B cell (primary cell): ENCODE data around the gene OASL. TPM values are rescaled to one million over a fixed set of nuclear protein-coding genes. Genes with fewer than 3 reads are reported as not detected.

Source experiments
- ATAC-seq: fragments of 200-7000 bp; cut with Tn5 transposase; one replicate; pipeline ENCODE4 v1.10.0; 2021; ENCODE audit warnings: low read depth, mild to moderate bottlenecking, moderate number of reproducible peaks, moderate library complexity
- CTCF ChIA-PET: fragments of 350-600 bp; sonication (Branson Sonifier 250); formaldehyde crosslinking; loops from one replicate; lab custom pipeline; 2021; ENCODE audit warnings: antibody characterized with exemption, inconsistent platforms; lab: Charles Lee
- POLR2A ChIA-PET: fragments of 350-600 bp; sonication (Branson Sonifier 250); formaldehyde crosslinking; loops from one replicate; lab custom pipeline; 2021; ENCODE audit warnings: antibody characterized with exemption; lab: Charles Lee
- DNase-seq: peaks from one replicate; pipeline ENCODE4 v3.0.0; 2013
- H2AFZ ChIP-seq: 2 replicates; pipeline ENCODE4 v1.6.1; 2012; ENCODE audit warnings: mild to moderate bottlenecking, low read depth, low read length; ENCODE audit not compliant: insufficient read depth, poor library complexity, severe bottlenecking
- H3K27ac ChIP-seq, 2 donors: 1 replicate in 1 of 2; 2 replicates in 1 of 2; pipeline ENCODE4 v1.5.1; 2012 to 2013; ENCODE audit warnings: low read length in 2 of 2, mild to moderate bottlenecking in 2 of 2, moderate library complexity in 1 of 2
- H3K27me3 ChIP-seq, 4 experiments: fragments of 200-600 bp in 1 of 4; sonication (generic) in 1 of 4; replicated peaks in 1 of 4; 1 replicate in 2 of 4; 2 replicates in 2 of 4; pipeline versions ENCODE4 v1.6.1 to v1.7.0; 2013 to 2016; ENCODE audit warnings: low read length in 3 of 4, mild to moderate bottlenecking in 2 of 4, mixed read lengths in 1 of 4, moderate library complexity in 1 of 4; ENCODE audit not compliant: insufficient read depth in 4 of 4, control insufficient read depth in 3 of 4; ENCODE audit errors: control extremely low read depth in 1 of 4
- H3K36me3 ChIP-seq, 2 experiments: replicated peaks in 1 of 2; 1 replicate in 1 of 2; 2 replicates in 1 of 2; pipeline versions ENCODE4 v1.6.1 to v1.7.1; 2013; ENCODE audit warnings: low read length in 1 of 2; ENCODE audit not compliant: insufficient read depth in 2 of 2, control insufficient read depth in 1 of 2; ENCODE audit errors: control extremely low read depth in 1 of 2, extremely low read depth in 1 of 2
- H3K4me1 ChIP-seq, 2 donors: fragments of 200-600 bp in 1 of 2; sonication (generic) in 1 of 2; 1 replicate in 1 of 2; 2 replicates in 1 of 2; pipeline versions ENCODE4 v1.5.1 to v1.6.1; 2013 to 2017; ENCODE audit warnings: low read length in 2 of 2; ENCODE audit not compliant: control insufficient read depth in 2 of 2, insufficient read depth in 2 of 2
- H3K4me2 ChIP-seq: replicated peaks from 2 replicates; pipeline ENCODE3; 2012; ENCODE audit warnings: mild to moderate bottlenecking, low read depth, low read length; ENCODE audit not compliant: poor library complexity, severe bottlenecking
- H3K4me3 ChIP-seq, 5 experiments: fragments of 200-600 bp in 1 of 5; sonication (generic) in 1 of 5; 1 replicate in 3 of 5; 2 replicates in 2 of 5; pipeline versions ENCODE4 v1.5.1 to v1.7.0; 2011 to 2016; ENCODE audit warnings: low read length in 4 of 5, mild to moderate bottlenecking in 4 of 5, low read depth in 2 of 5, control low read depth in 1 of 5, moderate library complexity in 1 of 5; ENCODE audit not compliant: insufficient read depth in 1 of 5; ENCODE audit errors: control extremely low read depth in 1 of 5, extremely low read depth in 1 of 5
- H3K79me2 ChIP-seq: fragments of 200-600 bp; sonication (generic); one replicate; pipeline ENCODE4 v1.6.0; 2016; ENCODE audit warnings: low read length; ENCODE audit not compliant: control insufficient read depth, insufficient read depth
- H3K9ac ChIP-seq: fragments of 200-600 bp; sonication (generic); 2 replicates; pipeline ENCODE4 v1.6.1; 2017; ENCODE audit warnings: mild to moderate bottlenecking, low read length, moderate library complexity
- H3K9me3 ChIP-seq, 3 donors: one replicate each; pipeline versions ENCODE4 v1.6.1 to v1.7.1; 2013; ENCODE audit warnings: low read length in 2 of 3; ENCODE audit not compliant: control insufficient read depth in 2 of 3, insufficient read depth in 1 of 3; ENCODE audit errors: control extremely low read depth in 1 of 3
- H4K20me1 ChIP-seq: 2 replicates; pipeline ENCODE4 v1.6.0; 2012; ENCODE audit warnings: mild to moderate bottlenecking, low read length; ENCODE audit not compliant: insufficient read depth, control insufficient read depth, poor library complexity, severe bottlenecking
- H3K27ac Mint-ChIP-seq: one replicate; pipeline ENCODE4 v1.8.0; 2021; ENCODE audit warnings: mixed read lengths
- H3K27me3 Mint-ChIP-seq: one replicate; pipeline ENCODE4 v1.8.0; 2021; ENCODE audit warnings: mixed read lengths
- H3K4me1 Mint-ChIP-seq: one replicate; pipeline ENCODE4 v1.8.0; 2021; ENCODE audit warnings: mixed read lengths
- H3K4me3 Mint-ChIP-seq: one replicate; pipeline ENCODE4 v1.8.0; 2021; ENCODE audit warnings: mixed read lengths
- H3K9me3 Mint-ChIP-seq: one replicate; pipeline ENCODE4 v1.8.0; 2022; ENCODE audit warnings: mixed read lengths; ENCODE audit not compliant: insufficient read depth
- CTCF ChIP-seq: fragments of 200-600 bp; IDR thresholded peaks from one replicate; pipeline ENCODE4 v1.8.0; 2022; ENCODE audit warnings: antibody characterized with exemption, mild to moderate bottlenecking
- EZH2 ChIP-seq: IDR thresholded peaks from 2 replicates; pipeline ENCODE4 v1.6.1; 2012; ENCODE audit warnings: borderline replicate concordance, low read depth, mild to moderate bottlenecking, moderate library complexity, low read length; ENCODE audit not compliant: insufficient read depth, poor library complexity, severe bottlenecking
- WGBS: methylation state at CpG from one replicate; pipeline ENCODE4 v1.1.5; 2013; ENCODE audit warnings: missing lambda C conversion rate; ENCODE audit not compliant: insufficient coverage; 5-methylcytosine and 5-hydroxymethylcytosine counted together
- intact Hi-C: fragments of 100-400 bp; cut with micrococcal nuclease; formaldehyde crosslinking; loops from one replicate; pipeline ENCODE4 v1.10.0; 2022
- polyA plus RNA-seq: library from polyadenylated mRNA; depleted of rRNA; stranded (reverse); fragments of >200 nt; gene quantifications from 2 replicates; pipeline ENCODE4 v1.2.3, GENCODE V29; 2012
- total RNA-seq, 2 donors: library from RNA; stranded (reverse); fragments of 120-200 nt in 1 of 2; gene quantifications; 1 replicate in 1 of 2; 2 replicates in 1 of 2; pipeline versions ENCODE4 v1.2.3 to v1.2.4, GENCODE V29; 2013 to 2022

Gene OASL
- total and polyA plus RNA-seq, 2 donors (not counting 1 experiment from before 2014, with no cell fraction given) = 0.18 to 1.1 TPM

DNA sequence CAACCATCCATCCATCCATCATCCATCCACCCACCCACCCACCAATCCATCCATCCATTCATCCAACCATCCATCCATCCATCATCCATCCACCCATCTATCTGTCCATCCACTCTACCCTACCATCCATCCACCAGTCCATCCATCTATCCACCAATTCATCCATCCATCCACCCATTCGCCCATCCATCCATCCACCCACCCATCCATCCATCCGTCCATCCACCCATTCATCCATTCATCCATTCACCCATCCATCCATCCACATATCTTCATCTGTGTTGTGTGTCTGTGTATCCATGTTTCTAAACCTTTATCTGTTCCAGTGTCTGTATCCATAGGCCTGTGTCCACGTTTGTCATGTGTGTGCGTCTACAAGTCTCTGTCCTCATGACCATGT lies 50.8 kb downstream of the OASL start:
- DNase-seq = no peak
- ChIA-PET CTCF (no interaction called here), POLR2A (no interaction called here)
- ATAC-seq = no peak
- Histone ChIP-seq H3K36me3 (no peaks in the 10 kb centered on the region), H3K27ac (no peak overlapping the region), H3K27me3 (no peaks in the 10 kb centered on the region), H2AFZ (no peak overlapping the region), H3K4me1 (no peaks in the 10 kb centered on the region), H4K20me1 (no peaks in the 10 kb centered on the region), H3K4me2 (no peak overlapping the region), H3K9ac (no peak overlapping the region), H3K4me3 (no peak overlapping the region), H3K79me2 (no peaks in the 10 kb centered on the region), H3K9me3 (no peaks in the 10 kb centered on the region)
- Mint-ChIP-seq H3K27ac (no peak overlapping the region), H3K4me3 (no peak overlapping the region), H3K4me1 (no peaks in the 10 kb centered on the region), H3K9me3 (peaks cover 3% of the 10 kb centered on the region), H3K27me3 (peaks cover 7% of the 10 kb centered on the region)
- TF ChIP-seq EZH2 (no peak), CTCF (no peak)
- 92% methylated on average over 3 of the region's 4 CpGs for WGBS
- intact Hi-C loops = no loop called here

DNA sequence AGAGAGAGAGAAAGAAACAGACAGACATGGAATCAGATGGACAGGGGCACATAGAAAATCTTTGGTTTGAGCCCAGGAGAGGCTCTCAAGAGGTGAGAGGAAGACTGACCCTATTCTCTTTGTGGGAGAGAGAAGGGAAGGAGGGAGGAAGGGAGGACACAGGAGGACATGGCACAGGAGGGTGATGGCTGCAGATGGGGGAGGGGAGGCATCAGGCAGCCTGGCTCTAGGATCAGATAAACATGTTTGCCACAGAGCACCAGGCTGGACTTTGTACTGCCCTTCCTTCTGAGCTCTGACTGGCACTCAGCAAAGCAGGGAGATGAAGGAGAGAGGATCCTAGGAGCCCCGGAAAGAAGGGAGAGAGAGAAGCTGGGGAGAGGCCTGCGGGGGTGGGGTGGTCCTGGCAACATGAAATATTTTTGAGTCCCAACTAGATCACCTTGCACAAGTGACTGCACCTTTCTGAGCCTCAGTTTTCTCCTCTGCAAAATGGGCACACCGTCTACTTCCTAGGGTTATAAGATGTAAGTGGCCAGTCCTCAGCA lies 54.6 kb downstream of the OASL start:
- H3K27ac ChIP-seq = no peak overlapping the region
- no peaks in the 10 kb centered on the region for H4K20me1 ChIP-seq
- Mint-ChIP-seq H3K27ac (no peak overlapping the region), H3K4me1 (no peaks in the 10 kb centered on the region), H3K9me3 (peaks cover 3% of the 10 kb centered on the region), H3K27me3 (no peaks in the 10 kb centered on the region), H3K4me3 (no peak overlapping the region)
- POLR2A ChIA-PET = no interaction called here
- no peak overlapping the region for H3K4me3 ChIP-seq
- ATAC-seq = no peak
- H3K9ac ChIP-seq = no peak overlapping the region
- H2AFZ ChIP-seq = no peak overlapping the region
- H3K9me3 ChIP-seq = no peaks in the 10 kb centered on the region
- no peaks in the 10 kb centered on the region for H3K36me3 ChIP-seq
- TF ChIP-seq EZH2 (no peak), CTCF (no peak)
- H3K27me3 ChIP-seq = no peaks in the 10 kb centered on the region
- DNase-seq = no peak
- WGBS = 100% methylated on average over 2 of the region's 3 CpGs
- intact Hi-C loops = no loop called here
- no peaks in the 10 kb centered on the region for H3K4me1 ChIP-seq
- no peaks in the 10 kb centered on the region for H3K79me2 ChIP-seq
- CTCF ChIA-PET = interaction anchor here (0.6 to 0.9 kb wide), 3 partner anchors 13 to 1357 kb away, joined by 3 to 4 read pairs (median 3); no protein-coding TSS in a partner anchor
- H3K4me2 ChIP-seq = no peak overlapping the region
